ENCODE data around the gene RAB7A. TPM values are rescaled to one million over a fixed set of nuclear protein-coding genes. Genes with fewer than 3 reads are reported as not detected.
A peak's percentile ranks its signal among the peaks of the same experiment; 100 is the strongest.

The RAB7A gene
- total RNA-seq, 1 donor from 2014 or later, result 51.2 TPM

GRCh38 chr3:128709038-128709437 is 16.9 kb upstream of the RAB7A start:
- H3K9me3 ChIP-seq (ENCODE audit: low read depth), result no peaks in the 10 kb centered on the region
- Mint-ChIP-seq H3K4me3 (no peak overlapping the region), H3K36me3 (no peaks in the 10 kb centered on the region), H3K27ac (no peak overlapping the region), H3K9me3 (no peaks in the 10 kb centered on the region), H3K4me1 (peaks cover 5% of the 10 kb centered on the region), H3K27me3 (ENCODE audit: insufficient read depth, low read depth) (peaks cover 3% of the 10 kb centered on the region)
- H3F3A ChIP-seq (ENCODE audit: low read depth), result no peaks in the 10 kb centered on the region
- DNase-seq (ENCODE audit: low spot score), result no peak
- no peak overlapping the region for H3K27ac ChIP-seq
- TF ChIP-seq EZH2 (IDR thresholded peaks at IDR 0.05) (no peak), EZH2phosphoT487 (IDR thresholded peaks at IDR 0.05) (no peak)
- TF ChIP-seq, protein P1, sequence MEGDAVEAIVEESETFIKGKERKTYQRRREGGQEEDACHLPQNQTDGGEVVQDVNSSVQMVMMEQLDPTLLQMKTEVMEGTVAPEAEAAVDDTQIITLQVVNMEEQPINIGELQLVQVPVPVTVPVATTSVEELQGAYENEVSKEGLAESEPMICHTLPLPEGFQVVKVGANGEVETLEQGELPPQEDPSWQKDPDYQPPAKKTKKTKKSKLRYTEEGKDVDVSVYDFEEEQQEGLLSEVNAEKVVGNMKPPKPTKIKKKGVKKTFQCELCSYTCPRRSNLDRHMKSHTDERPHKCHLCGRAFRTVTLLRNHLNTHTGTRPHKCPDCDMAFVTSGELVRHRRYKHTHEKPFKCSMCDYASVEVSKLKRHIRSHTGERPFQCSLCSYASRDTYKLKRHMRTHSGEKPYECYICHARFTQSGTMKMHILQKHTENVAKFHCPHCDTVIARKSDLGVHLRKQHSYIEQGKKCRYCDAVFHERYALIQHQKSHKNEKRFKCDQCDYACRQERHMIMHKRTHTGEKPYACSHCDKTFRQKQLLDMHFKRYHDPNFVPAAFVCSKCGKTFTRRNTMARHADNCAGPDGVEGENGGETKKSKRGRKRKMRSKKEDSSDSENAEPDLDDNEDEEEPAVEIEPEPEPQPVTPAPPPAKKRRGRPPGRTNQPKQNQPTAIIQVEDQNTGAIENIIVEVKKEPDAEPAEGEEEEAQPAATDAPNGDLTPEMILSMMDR (IDR thresholded peaks at IDR 0.05), result no peak
- no peak overlapping the region for H3K9ac ChIP-seq
- H3K27me3 ChIP-seq, result no peaks in the 10 kb centered on the region
- no peak overlapping the region for H2AFZ ChIP-seq (replicated peaks)
- H3K4me3 ChIP-seq, result no peak overlapping the region
- no peaks in the 10 kb centered on the region for H3K36me3 ChIP-seq
- H3K4me1 ChIP-seq, result no peaks in the 10 kb centered on the region
- H3K4me2 ChIP-seq, result no peak overlapping the region
- no peaks in the 10 kb centered on the region for H3K79me2 ChIP-seq (ENCODE audit: low read depth)
- H4K20me1 ChIP-seq (ENCODE audit: low read depth), result no peaks in the 10 kb centered on the region

- Histone ChIP-seq H3K4me3 (no peak overlapping the region), H3K79me2 (ENCODE audit: low read depth) (no peaks in the 10 kb centered on the region), H3K36me3 (no peaks in the 10 kb centered on the region), H3K9me3 (ENCODE audit: low read depth) (no peaks in the 10 kb centered on the region), H3F3A (ENCODE audit: low read depth) (no peaks in the 10 kb centered on the region), H3K27ac (no peak overlapping the region), H3K9ac (no peak overlapping the region), H2AFZ (replicated peaks) (no peak overlapping the region), H3K4me2 (no peak overlapping the region), H3K27me3 (no peaks in the 10 kb centered on the region), H3K4me1 (no peaks in the 10 kb centered on the region), H4K20me1 (ENCODE audit: low read depth) (no peaks in the 10 kb centered on the region)
- Mint-ChIP-seq H3K4me1 (peaks cover 5% of the 10 kb centered on the region), H3K27me3 (ENCODE audit: insufficient read depth, low read depth) (peaks cover 7% of the 10 kb centered on the region), H3K4me3 (no peak overlapping the region), H3K36me3 (no peaks in the 10 kb centered on the region), H3K27ac (peak overlapping the region; percentile 64), H3K9me3 (no peaks in the 10 kb centered on the region)
- DNase-seq (ENCODE audit: low spot score), result no peak
- no peak for TF ChIP-seq EZH2phosphoT487 (IDR thresholded peaks at IDR 0.05)
- TF ChIP-seq, protein P1 (IDR thresholded peaks at IDR 0.05), result no peak
- TF ChIP-seq EZH2 (IDR thresholded peaks at IDR 0.05), result no peak
Observed at GRCh38 chr3:128709506-128710210, 16.3 kb upstream of the RAB7A start.

- Mint-ChIP-seq H3K9me3 (no peaks in the 10 kb centered on the region), H3K27me3 (ENCODE audit: insufficient read depth, low read depth) (peaks cover 8% of the 10 kb centered on the region), H3K4me1 (peaks cover 5% of the 10 kb centered on the region), H3K27ac (no peak overlapping the region), H3K4me3 (no peak overlapping the region), H3K36me3 (no peaks in the 10 kb centered on the region)
- Histone ChIP-seq H3K36me3 (no peaks in the 10 kb centered on the region), H4K20me1 (ENCODE audit: low read depth) (no peaks in the 10 kb centered on the region), H3K9me3 (ENCODE audit: low read depth) (no peaks in the 10 kb centered on the region), H3K27ac (no peak overlapping the region), H3K4me3 (no peak overlapping the region), H3K4me2 (no peak overlapping the region), H3F3A (ENCODE audit: low read depth) (no peaks in the 10 kb centered on the region), H3K4me1 (no peaks in the 10 kb centered on the region), H3K9ac (no peak overlapping the region), H3K79me2 (ENCODE audit: low read depth) (no peaks in the 10 kb centered on the region), H3K27me3 (no peaks in the 10 kb centered on the region), H2AFZ (replicated peaks) (no peak overlapping the region)
- no peak for DNase-seq (ENCODE audit: low spot score)
- TF ChIP-seq EZH2 (IDR thresholded peaks at IDR 0.05), result no peak
- TF ChIP-seq EZH2phosphoT487 (IDR thresholded peaks at IDR 0.05), result no peak
- TF ChIP-seq, protein P1 (IDR thresholded peaks at IDR 0.05), result no peak
Observed at GRCh38 chr3:128710816-128711433, 15.1 kb upstream of the RAB7A start.
